ENCODE measurements around the gene BRWD1.

The BRWD1 gene

DNA sequence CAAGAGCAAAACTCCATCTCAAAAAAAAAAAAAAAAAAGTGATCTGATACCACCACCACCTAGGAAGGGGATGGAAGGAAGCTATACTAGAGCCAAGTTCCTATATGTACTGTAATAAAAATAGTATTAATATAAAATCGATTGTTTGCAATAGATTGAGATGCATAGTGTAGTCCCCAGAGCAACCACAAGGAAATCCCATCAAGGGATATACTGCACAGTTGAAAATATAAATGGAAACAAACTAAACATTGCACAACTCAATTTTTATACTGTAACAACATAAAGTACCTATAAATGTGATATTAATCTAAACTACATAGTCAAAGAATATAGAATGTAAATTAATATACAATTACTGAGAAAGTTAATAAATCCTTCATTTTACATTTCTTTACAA lies 109.3 kb downstream of the BRWD1 start:
- no peak for DNase-seq (ENCODE audit: low read depth in 2 of 3, low spot score in 1 of 3)

DNA sequence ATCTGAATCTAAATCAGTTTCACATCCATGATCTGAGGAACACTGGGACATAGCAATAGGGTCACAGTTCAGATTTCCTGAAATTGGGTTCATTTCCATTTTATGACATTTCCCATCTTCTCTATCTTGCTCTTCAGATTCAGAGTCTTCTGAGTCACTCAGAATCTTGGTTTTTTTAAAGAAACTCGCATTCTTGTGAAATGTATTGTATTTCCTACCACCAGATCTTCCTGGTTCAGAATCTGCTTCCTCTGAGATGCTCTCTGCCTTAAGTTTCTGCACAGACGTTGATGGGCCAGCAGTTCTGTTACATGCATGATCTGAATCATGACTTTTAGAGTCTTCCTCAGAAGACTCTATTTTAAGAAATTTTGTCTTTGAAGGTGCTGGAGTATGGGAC lies 114.6 kb downstream of the BRWD1 start:
- no peak for DNase-seq (ENCODE audit: low read depth in 2 of 3, low spot score in 1 of 3)

DNA sequence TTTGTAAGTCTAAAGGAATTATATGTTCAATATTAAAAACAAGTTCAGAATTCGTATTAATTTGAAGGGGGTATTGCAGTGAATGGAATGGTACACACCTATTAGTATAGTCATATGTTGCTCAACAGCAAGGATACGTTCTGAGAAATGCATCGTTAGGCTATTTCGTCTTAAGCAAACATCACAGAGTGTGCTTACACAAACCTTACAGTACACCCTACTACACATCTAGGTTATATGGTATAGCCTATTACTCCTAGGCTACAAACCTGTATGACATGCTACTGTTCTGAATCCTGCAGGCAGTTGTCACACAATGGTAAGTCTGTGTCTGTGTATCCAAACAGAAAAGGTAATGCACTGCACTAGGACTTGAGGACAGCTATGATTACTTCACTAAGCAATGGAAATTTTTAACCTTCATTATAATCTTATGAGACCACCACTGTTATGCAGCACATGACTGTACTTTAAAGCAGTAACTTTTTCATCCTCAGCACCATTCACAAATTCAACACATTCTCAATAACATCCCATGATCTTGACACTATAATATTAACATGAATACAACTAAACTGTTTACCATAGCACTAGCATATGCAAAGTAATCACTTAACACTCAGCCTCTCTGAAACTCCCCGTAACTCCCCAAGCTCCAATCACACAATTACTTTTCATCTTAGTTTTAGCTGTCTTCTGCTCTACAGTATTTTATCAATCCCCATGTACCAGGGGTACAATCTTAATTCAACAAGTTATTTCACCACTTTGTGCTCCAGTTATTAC lies 115.8 kb downstream of the BRWD1 start:
- no peak for DNase-seq (ENCODE audit: low read depth in 2 of 3, low spot score in 1 of 3)

DNA sequence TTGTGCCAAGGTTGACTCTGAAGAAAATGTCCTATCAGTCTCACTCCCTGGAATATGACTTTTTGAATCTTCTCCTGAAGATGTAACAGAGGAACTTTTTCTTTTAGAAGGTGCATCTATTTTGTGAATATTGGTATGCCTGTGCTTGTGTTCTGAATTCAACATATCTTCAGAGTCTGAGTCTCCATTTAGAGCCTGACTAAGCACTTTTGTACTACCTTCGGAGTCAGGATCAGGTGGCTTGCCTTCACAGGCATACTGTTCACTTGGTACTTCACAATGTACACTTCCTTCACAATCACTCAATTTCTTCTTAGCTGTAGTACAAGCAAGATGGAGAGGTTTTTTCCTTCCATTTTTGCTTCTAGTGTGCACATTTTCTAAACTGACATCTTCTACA lies 116.6 kb downstream of the BRWD1 start:
- no peak for DNase-seq (ENCODE audit: low read depth in 2 of 3, low spot score in 1 of 3)

DNA sequence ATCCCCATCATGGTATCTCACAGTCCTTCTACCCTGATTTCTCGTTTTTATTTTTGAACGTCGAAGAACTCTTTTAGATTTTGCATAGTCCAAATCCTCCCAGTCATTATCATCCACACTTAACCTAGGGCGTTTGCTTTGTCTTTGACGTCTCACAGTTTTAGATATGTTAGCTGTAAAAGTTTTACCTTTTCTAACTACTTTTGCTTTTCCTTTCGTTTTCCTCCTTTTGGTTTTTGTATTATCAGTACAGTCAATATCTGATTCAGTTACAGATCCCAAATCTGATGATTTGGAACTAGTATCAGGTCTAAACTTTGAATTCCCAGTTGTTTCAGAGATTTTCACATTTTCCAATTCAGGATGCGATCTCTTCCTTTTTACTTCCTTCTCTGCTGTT lies 117.1 kb downstream of the BRWD1 start:
- DNase-seq (ENCODE audit: low read depth in 2 of 3, low spot score in 1 of 3), result no peak

DNA sequence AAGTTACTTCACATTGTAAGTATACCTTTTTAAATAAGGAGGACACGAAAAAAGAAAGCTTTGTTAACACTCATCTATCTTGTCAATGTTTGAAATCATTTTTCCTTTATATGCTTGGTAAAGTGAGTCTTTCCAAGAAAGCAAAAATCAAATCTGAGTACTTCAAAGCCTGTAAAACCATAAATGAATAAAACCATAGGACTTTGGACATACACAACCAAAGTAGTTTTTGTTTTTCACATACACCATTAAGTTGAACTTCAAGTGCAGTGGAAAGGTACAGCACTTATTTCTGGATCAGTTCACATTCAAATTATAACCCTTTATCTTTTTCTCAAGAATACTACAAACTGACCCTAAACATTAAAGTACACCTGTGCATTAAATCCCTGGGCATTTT lies 120.1 kb downstream of the BRWD1 start:
- no peak for DNase-seq (ENCODE audit: low read depth in 2 of 3, low spot score in 1 of 3)

DNA sequence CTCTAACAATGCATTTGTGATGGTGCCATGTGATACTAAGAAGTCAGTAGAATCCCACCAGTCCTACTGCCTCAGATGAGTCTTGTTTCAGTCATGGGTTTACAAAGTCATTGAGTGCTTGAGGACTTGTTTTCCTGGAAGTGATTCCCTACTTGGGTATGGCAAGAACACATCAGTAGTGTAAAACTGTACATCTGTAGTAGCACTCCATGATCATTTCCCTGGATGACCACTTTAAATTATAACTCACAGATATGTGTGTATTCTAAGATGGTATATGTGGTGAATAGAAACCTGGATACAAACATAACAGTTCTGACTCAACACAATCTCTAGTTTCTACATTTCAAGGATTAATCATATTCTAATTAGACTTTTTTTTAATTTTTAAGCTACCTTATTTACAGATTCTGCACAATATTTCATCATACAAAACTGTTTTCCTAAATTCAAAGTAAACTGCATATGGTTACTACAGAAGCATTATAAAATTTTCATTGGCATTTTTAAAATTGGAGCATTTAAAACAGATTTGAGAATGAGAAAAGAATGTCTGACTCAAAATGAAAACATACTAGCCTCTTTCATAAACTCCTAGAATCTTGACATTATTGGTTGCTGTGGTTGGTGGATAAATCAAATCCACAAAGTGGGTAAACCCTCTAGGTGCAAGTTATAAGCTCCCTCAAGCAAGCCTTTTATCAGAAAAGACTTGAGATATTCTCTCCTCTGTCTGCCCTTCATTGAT lies 123.4 kb downstream of the BRWD1 start:
- no peak for DNase-seq (ENCODE audit: low read depth in 2 of 3, low spot score in 1 of 3)

DNA sequence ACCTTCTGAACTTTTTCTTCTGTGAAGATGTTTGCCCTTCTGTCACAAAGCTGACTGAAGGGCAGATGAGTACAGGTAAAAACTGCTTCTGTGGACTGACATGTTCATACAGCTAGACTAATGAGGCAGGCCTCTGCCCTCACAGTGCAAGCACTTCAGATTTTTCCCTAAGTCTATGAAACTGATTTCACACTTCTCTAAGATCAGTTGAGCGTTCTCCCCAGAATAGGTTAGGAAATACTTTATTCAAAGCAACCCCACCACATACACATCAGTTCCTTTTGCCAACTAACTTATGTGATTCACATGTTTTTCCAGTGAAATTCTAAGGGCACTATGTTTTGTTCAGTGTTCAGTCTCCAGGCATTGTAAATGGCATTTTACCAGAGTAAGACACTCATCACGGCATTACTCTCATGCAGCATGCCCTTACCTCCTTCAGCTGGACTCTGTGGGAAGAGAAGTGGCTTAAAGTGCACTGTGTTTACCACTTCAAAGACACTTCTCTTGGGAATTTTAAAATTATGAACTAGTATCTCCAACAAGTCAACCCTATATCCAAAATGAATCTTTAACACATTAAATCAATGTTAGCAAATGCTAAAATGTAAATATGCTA lies 124.8 kb downstream of the BRWD1 start:
- no peak for DNase-seq (ENCODE audit: low read depth in 2 of 3, low spot score in 1 of 3)

DNA sequence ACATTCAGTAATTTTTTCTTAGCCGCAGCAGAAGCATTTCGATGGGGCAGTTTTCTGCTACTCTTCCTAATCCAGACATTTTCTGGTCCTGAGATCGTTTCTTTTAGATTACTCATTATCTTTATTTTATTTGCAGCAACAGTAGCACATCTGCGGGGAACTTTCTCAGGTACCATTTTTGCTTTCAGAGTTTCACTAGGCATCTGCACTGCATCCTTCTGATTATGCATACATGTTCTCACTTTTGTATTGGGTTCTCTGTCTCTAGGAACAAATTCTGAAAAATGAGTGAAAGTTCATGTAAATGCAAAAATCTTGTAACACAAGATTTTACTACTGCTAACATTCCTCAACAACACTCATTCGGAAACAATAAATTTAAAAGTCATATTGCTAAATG lies 126.3 kb downstream of the BRWD1 start:
- DNase-seq (ENCODE audit: low read depth in 2 of 3, low spot score in 1 of 3), result no peak

DNA sequence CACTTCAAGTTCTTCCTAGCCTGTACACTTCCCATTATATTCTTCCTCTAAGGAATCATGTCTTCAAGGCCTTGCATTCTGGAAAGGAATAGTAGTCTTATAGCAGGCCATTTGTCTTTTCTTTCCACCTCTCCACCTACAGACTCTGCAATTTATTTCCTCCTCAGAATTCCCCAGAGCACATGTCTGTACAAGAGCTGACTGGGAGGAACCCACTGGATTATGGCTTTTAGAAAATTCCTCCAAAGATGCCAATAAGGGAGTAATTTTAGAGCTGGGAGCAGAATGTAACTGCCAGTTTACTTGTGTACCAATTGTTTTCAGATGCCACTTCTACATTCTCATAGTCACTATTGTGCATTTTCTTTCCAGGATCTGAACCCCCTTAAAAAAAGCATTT lies 126.8 kb downstream of the BRWD1 start:
- DNase-seq (ENCODE audit: low read depth in 2 of 3, low spot score in 1 of 3), result no peak

DNA sequence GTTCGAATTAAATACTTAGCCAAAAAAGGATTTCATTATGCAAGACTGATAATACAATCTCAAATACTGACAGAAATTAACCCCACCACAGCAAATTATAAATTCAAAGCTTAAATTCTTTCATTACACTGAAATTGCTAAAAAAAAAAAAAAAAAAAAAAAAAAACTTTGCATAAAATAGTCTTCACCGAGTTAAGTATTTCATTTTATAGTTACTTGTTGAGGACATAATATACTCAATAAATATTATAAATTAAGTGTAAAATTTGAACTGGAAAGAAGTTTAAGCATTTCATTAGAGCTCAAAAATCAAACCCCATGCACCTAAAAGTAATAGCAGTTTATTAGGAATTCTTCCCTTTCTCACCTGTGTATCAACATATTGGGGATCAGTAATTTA lies 128.3 kb downstream of the BRWD1 start:
- no peak for DNase-seq (ENCODE audit: low read depth in 2 of 3, low spot score in 1 of 3)

DNA sequence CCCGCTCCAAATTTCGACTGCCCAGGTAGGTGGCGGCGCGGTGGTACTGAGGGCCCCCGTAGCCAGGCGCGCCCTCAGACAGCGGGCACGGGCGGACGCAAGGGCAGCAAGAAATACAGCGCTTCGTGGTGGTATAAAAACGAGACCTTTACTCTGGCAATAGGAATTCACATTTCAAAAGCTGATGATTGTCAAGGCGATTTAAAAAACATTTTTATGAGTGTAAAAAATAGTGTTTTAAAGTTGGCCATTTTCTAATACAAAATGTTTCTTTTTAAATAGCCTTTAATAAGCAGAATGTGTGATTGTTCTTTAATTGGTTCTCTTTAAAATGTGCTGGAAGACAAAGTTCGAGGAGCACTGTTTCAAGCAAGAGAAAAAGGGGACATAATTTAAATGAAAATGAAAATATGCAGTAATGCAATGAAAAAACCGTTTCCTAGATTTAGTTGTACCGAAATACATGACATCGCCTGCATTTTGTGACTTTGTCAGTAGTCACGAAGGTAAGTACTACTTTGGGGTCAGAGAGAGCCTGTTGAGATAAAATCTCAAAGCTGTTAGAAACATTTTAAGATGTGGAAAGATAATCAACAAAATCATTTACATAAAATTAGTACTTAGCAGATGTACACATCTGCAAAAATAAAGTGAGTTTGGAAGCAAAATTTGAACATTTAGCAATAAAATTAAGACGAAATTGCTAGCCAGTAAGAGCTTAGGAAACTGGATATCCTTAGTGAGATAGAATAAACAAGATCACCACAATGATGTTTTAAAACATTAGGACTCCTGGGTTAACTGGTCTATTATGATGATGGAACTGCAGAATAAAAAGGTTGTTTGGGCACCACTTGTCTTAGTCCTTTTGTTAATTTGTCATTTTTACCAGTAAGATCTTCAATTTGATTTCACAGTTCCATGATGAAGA lies 129.1 kb downstream of the BRWD1 start:
- no peak for DNase-seq (ENCODE audit: low read depth in 2 of 3, low spot score in 1 of 3)

DNA sequence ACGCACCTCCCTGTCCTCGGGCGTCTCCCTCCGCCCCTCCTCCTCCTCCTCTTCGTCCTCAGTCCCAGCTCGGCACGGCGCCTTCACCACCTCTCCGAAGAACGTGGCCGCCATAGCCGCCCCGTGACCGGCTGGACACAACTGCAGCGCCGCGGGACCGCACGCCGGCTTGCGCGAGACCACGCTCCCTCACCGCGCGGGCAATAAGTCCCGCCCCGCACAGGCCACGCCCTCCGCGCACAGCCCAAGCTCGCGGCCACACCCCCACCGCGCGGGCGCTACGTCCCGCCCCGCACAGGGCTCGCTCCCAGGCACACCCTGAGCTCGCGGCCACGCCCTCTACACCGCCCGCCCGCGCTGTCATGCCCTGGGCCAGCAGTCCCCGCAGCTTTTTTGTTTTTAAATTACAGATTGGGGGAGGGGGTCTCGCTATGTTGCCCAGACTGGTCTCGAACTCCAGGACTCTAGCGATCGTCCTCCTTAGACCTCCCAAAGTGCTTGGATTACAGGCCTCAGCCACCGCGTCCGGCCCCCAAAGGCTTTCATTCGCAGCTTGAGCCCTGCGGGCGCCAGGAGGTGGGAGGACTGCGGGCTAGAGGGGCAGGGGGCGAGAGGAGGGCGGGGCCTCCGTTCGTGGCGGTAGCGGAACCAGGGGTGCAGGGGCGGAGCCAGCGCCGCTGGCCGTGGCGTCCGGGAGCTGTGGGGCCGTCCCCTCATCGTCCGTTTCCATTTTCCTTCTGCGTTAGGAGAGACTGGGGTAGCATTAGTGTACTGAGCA lies 130.0 kb downstream of the BRWD1 start, which contains the start of gene PSMG1:
PSMG1 (minus strand) TSS at position 180 of the 778 bp plus-strand sequence; CDS start at position 114, 66 bp downstream.
- peak; percentile 89 to 93 (median 89) for DNase-seq (ENCODE audit: low read depth in 2 of 3, low spot score in 1 of 3)

DNA sequence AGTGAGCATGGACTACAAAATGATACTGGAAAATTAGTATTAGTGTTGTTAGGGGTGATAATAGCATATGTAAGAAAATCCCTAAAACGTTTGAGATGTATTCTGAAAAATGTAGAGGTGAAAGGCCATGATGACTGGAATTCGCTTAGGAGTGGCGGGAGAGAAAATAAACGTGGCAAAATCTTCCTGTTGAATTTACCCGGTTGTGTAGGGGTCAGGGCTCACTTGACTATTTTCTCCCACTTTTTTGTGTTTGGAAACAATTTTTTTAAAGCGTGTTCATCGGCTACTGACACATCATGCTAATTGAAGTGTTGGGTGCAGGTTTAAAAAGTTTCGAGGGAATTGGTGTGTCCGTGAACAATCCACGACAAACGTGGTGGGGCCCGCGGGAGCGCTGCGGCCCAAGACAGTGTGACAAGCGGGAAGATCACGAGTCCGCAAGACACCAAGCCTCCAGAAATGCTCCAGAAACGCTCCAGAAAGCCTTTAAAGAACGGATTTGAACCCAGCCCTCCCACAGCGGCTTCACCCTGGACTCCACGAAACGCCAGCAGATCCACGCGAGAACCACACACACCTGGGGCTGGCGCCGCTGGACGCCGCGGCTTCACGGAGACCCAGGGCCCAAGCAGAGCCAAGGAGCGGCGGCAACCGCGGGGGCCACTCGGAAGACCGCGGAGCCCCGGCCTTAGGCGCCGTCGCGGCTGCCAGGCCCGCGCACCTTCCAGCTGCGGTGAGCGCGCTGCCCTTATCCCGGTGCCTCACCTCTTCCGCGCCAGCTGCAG lies 130.8 kb downstream of the BRWD1 start:
- no peak for DNase-seq (ENCODE audit: low read depth in 2 of 3, low spot score in 1 of 3)

DNA sequence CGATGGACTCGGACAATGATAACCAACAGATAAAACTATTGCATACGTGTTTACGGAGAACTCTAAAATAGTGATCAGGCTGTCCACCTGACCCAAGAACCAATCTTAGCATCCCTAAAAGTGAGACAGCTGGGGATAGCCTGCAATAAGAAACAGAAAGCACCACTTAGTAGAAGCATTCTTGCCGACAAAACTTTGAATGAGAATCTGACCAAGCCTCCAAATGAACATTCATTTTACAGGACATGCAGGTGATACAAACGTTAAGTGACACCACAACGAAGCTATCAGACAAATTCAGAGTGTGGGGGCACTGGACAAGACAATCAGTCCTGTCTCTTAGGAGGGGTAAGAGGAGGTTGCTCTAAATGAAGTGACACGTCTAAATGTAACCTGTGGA lies 131.4 kb downstream of the BRWD1 start:
- DNase-seq (ENCODE audit: low read depth in 2 of 3, low spot score in 1 of 3), result no peak

DNA sequence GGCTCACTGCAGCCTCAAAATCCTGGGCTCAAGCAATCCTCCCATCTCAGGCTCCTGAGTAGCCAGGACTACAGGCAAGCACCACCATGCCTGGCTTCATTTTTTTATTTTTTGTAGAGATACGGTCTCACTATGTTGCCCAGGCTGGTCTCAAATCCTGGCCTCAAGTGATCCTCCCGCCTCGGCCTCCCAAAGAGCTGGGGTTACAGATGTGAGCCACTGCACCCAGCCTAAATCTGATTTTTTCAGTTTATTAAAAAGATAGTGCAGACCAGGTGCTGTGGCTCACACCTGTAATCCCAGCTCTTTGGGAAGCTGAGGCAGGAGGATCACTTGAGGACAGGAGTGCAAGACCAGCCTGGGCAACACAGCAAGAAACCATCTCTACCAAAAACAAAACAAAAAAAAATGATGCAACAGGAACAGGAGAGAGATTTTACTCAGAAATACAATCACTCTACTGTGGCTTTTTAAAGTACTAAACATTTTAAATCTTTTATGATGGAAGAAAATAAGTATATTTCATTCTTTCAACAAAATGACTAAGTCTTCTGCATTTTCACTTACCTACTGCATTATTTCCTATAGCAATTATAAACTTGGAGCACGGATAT lies 132.1 kb downstream of the BRWD1 start:
- DNase-seq (ENCODE audit: low read depth in 2 of 3, low spot score in 1 of 3), result no peak

DNA sequence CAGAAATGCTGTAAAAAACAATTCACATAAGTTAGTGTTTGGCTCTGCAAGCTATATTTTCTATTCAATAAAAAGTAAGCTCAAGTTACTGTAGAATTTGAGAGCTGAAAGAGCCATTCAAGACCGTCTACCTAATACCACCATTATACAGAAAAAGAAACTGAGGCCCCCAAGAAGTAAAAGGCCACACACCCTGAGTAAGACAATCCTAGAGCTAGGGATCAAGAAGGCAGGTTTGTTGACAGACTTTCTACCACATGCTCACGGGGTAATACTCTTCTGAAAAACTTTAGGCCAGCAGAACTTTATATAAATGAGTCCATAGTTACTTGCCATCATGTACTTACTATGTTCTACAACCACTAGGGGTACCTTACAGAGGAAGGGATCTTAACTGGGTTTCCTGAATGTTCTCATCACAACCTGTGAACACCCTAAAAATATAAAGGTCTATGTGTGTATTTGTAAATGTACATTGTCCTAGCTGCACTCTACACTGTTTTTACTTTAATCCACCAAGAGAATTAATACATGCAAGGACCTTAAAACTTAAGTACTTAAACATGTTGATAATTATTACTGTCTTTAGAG lies 132.9 kb downstream of the BRWD1 start:
- DNase-seq (ENCODE audit: low read depth in 2 of 3, low spot score in 1 of 3), result no peak

DNA sequence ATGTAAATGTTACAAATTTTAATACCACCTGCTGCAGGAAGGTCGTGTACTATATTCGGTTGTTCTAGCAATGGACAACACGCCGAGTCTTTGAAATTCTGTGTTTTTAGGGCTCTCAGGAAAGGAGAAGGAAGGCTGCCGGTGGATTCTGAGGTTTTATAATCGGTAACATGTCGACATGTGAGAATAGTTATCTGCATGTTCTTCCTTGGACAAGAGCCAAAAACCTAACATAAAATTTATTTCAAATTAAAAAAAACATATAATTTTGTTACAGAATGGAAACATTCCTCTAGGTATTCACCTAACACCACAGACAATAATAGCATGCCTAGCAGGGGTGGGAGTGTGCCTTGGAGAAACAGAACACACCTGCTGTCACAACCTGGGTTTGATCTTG lies 135.0 kb downstream of the BRWD1 start:
- no peak for DNase-seq (ENCODE audit: low read depth in 2 of 3, low spot score in 1 of 3)

DNA sequence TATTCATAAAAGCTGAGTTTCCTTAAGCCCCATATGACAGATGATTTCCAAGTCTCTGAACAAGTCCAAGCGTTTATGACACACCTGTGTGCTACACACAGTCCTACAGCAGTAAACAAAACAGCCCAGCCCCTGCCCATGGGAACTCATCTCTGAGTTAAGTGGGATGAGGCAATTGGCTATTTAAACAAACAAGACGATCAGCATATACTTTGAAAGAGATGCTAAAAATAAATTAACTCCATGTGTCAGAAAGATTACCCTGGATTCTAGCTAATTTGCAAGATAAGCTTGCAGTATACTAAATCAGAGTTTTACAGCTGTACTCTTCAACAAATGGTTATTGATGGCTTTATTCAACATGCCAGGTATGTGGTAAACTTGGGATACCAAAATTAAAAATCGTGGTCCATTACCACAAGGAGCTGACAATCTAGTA lies 137.1 kb downstream of the BRWD1 start:
- no peak for DNase-seq (ENCODE audit: low read depth in 2 of 3, low spot score in 1 of 3)
